Urothelium cell line (cell line): ENCODE results near the gene CYP46A1.

Experiments
- DNase-seq: peaks from one replicate; pipeline ENCODE4 v3.0.0; 2011; ENCODE audit warnings: low spot score, mixed read lengths
- FAIRE-seq: peaks from 2 replicates; lab custom pipeline; 2011; peaks lifted over from hg19 to GRCh38; lab: Jason Lieb, UNC

Gene CYP46A1

DNA sequence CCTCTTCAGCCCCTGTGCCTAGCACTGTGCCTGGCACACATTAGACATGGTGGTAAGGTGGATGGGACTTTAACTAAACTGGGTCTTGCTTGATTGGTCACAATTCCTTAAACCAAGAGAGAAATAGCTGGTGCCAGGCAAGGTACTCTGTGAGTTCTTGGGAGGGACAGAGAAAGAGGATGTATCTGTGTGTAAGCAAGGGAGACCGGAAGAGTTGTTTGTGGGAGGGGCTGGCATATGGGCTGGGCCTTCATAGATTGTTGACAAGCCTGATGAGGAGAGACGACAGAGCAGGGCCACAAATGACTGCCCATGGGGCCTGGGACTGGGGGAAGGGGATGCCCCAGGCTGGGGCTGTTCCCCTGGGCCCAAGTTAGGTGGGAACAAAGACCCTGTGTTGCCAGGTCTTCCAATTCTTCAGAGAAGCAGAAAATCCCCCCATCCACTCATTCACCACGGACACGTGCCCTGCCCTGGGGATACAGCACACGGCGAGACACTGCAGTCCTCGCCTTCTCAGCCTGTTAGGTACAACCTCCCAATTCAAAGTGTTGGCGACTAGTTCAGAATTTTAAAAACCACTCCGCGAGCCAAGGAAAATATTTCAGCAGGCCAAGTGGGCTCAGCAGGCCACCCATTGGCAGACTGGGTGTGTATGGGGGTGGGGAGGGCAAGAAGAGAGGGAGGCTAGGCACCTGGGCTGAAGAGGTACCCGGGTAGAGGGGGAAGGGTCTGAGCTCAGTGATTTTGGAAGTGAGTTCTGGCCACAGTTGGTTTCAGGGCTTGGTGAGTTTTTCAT, 11.4 kb upstream of the CYP46A1 start:
- FAIRE-seq (no peak), DNase-seq (no peak)

DNA sequence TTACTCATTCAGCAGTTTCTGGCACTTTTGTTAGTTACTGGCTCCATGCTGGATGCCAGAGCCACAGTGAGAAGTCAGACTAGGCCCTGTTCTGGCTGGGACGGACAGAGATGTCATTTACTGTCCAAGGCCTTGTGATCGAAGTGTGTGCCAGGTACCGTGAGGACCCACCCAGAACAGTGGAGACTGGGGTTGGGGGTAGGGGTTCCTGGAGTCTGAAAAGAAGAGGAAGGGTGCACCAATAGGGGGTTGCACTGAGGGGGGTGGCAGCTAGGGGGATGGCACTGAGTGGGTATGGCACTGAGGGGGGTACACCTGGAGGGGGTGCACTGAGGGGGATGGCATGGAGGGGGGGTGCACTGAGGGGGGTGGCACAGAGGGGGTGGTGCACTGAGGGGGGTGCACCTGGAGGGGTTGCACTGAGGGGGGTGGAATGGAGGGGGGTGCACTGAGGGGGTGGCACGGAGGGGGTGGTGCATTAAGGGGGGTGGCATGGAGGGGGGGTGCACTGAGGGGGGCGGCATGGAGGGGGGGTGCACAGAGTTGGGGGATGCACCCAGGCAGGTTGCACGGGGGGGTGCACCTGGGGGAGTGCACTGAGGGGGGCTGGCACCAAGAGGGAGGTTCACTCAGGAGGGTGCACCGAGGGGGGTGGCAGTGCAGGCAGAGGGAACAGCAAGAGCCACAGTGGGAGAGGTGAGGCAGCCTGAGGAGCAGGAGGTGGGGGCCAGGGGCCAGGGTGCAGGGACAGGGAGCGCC, 10.6 kb upstream of the CYP46A1 start:
- no peak for FAIRE-seq
- no peak for DNase-seq

DNA sequence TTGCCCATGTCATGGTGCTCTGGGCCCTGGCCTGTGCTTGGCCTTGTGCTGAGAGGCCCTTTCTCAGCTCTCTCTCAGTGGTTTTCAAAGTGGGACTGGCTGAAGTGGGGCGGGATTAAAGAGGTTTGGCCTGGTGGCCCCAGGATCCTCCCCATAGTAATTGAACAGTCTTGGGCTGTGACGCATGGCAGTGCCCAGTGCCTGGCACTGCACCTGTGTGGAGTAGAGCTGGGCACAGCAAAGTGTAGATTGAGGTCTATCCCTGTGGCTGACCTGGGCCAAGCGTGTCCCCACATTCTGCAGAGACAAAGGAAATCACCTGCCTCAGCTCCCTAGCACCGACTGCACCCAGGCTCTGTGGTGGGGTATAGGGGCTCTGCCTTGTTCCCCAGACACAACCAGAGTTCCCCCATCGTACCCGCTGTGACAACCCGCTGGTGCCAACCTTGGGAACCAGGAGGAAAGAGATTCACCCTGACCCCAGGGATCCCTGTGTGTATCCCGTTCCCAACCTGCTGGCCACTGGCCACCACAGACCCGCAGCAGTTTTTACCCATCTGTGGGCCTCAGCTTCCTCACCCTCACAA, 9.9 kb upstream of the CYP46A1 start:
- FAIRE-seq, result no peak
- DNase-seq, result no peak

GRCh38 chr14:99674776-99675381, 9.2 kb upstream of the CYP46A1 start:
- DNase-seq, result no peak
- FAIRE-seq, result no peak

GRCh38 chr14:99675382-99675835, 8.7 kb upstream of the CYP46A1 start:
- FAIRE-seq (no peak), DNase-seq (no peak)

DNA sequence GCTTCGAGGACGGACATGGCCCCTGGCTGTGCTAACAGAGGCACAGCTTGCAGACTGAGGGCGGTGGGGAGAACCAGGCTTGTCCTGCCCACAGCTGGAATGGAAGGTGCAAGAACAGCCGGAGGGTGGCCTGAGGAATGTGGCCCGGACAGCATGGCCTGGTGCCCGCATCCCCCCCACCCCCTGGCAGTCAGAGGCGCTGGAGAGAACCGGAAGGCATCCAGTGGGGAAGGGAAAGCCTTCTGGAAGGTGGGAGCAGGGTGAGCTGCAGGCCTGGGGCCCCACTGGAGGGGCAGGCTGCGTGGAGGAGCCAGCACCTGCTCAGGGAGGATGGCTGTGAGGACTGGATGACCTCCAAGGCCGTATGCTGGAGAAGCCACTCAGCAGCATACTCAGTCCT, 8.1 kb upstream of the CYP46A1 start:
- FAIRE-seq, result no peak

DNA sequence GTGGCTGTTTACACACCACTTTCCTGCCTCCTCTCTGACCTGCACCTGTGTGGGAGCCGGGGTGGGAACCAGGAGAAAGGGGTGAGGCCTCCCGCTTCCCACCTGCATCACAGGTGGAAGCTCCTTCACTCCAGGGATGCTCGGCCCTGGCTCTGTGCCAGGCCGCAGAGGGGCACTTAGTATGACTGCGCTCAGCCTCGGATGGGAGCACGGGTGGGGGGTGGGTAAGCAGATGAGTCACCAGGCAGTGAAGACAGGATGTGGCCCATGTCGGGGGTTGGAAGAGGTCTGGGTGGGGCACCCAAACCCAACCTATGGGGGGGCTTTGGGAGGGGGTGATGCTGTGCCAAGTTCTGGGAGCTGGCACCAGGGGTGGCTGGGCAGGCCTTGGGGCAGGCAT, 7.4 kb upstream of the CYP46A1 start:
- DNase-seq (peak; percentile 64), FAIRE-seq (no peak)

More for the DNA sequence above, 8.1 kb upstream of the CYP46A1 start:
- DNase-seq, result no peak

GRCh38 chr14:99677231-99678140, 6.6 kb upstream of the CYP46A1 start:
- DNase-seq (peak; percentile 57), FAIRE-seq (no peak)

- FAIRE-seq, result no peak
Observed at GRCh38 chr14:99678198-99678597, 5.9 kb upstream of the CYP46A1 start.

DNA sequence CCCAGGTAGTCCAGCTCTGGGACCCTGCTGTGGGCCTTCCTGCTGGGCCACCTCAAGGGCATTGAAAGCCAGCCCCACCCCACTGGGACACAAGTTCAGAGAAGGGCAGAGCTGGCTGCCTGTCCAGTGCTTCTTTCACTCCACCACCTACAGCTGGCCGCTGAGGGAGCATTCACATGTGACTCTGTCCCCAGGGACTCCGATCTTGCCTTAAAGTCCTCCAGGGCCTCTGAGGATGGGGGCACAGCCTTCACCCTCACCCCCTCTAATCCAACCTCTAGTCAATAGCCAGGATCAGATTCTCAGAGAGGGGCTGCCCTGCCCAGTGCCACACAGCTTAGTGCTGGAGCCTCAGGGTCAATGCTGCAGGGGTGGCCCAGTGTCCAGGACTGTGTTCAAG, 5.0 kb upstream of the CYP46A1 start:
- FAIRE-seq (no peak), DNase-seq (no peak)

More at GRCh38 chr14:99678198-99678597, 5.9 kb upstream of the CYP46A1 start:
- DNase-seq, result no peak

DNA sequence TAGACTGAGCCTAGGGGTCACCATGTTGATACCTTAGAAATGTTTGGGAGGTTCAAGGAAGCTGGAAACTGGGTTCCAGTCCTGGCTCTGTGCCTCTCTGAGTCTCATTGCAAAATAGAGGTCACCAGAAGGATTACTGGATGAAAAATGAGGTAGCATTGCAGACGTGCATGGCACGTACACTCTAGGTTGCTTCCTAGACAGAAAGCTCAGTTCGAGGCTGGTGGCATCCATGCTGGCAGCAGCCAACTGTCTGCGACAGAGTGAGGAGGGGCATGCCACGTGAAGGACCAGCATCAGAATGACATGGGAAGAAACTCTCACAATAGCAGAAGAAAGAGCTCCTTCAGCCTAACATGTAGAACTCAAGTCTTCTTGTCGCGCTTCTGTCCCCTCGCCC, 4.6 kb upstream of the CYP46A1 start:
- FAIRE-seq, result no peak

GRCh38 chr14:99679996-99680395, 4.1 kb upstream of the CYP46A1 start:
- DNase-seq (no peak), FAIRE-seq (no peak)

More for the DNA sequence above, 4.6 kb upstream of the CYP46A1 start:
- no peak for DNase-seq

- FAIRE-seq, result no peak
- DNase-seq, result no peak
Observed at GRCh38 chr14:99681101-99681831, 2.8 kb upstream of the CYP46A1 start.

DNA sequence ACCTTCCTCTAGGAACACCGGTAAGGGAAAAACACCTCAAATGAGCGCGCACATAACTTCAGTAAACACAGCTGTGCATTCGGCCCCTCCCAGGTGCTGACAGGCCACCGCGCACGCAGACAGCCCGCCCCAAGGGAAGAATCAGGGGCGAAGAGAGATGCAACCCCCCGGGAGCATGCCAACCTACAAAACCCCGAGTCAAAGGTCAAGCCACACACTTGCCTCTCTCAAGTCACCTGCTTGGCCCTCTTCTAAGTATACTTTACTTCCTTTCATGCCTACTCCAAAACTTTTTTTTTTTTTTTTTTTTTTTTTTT, 2.3 kb upstream of the CYP46A1 start:
- DNase-seq, result no peak

DNA sequence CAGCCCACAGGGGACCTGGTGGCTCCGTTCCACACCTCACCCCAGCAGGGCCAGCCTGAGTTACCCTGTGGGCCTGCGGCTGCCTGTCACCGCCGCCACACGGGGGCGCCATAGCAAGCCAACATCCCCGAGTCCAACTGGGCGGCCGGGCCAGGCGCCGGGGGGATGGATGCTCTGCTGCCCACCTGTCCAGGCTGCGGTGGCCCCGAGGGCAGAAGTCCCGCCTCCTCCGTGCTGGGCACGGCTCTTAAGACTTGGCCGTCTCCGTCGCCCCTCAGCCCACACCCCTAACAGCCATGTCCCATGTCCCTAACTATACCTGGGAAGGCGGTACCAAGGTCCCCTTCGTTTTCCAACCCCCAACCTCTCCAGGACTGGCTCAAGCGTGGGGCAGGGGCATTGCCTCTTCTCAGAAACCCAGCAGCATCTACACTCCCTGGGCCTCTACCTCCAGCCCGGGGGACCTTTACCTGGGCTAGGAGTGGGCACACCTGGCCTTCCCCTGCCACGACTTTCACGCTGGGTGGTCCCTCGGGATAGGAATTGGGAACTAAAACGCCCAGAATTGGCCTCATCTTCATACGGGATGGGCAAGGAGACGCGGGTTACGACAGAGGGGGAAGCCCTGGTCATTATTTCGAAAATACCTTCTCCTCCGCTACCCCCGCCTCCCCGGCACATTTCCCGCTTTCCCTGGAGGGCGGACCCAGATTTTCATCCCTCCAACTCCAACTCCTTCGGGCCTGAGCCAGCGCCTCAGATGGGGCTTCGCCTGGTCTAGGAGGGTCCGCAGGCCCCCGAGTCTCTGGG, 1.1 kb upstream of the CYP46A1 start:
- FAIRE-seq, result no peak
- DNase-seq, result peak; percentile 76

More for the DNA sequence above, 2.3 kb upstream of the CYP46A1 start:
- FAIRE-seq, result no peak

DNA sequence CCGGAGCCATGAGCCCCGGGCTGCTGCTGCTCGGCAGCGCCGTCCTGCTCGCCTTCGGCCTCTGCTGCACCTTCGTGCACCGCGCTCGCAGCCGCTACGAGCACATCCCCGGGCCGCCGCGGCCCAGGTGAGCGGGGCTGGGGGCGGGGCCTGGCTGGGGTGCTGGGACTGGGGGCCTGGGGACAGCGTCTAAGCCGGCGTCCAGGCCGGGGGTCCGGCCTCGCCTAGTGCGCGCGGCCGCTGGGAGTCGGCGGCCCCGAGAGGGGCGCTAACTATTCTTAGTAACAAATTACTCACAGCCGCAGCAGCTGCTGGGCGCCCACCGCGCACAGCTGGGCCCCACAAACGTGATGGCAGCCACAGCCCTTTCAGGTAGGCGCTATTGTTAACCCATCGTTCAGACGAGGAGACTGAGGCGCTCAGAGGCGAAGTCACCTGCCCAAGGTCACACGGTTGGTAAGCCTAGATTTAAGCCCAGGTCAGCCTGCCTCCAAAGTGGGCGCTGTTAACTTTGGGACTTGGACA, 374 bp downstream of the CYP46A1 start:
- DNase-seq, result no peak
- FAIRE-seq, result no peak

- FAIRE-seq (no peak), DNase-seq (no peak)
Observed at GRCh38 chr14:99685151-99685591, 1.1 kb downstream of the CYP46A1 start.

DNA sequence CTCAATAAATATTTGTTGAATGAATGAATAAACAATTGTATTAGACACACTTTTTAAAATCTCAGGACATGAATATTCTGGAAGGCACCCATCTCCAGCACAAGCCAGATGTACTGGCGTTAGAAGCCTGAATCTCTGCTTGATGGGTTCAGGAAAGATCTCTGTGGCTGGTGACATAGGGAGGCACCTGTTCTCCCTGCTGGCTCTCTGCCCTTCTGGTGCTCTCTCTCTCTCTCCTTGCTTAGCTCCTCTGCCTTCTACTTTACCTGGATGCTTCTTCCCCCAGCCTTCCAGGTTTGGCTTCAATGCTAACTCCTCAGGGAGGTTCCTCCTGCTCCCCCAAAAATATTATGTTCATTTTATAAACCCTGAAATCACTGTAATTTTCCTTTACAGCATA, 1.5 kb downstream of the CYP46A1 start:
- no peak for FAIRE-seq
- DNase-seq, result no peak
